ENCODE results near the gene LTV1.

The LTV1 gene

DNA sequence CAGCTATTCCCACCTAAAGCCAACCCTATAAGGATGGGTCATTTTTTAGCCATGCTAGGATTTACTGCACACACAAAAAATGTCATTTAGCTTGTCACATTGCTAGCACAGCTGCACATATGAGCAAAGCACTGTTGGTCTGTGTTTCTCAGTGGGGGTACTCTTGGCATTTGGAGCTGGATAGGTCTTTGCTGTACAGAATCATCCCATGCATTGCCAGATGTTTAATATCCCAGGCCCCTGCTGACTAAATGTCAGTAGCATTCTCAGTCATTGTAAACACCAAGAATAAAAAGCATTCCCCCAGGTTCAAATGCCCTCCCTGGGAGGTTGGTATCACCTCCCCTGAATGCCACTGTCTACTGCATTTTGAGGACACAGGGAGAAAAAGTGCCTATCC is 14.6 kb upstream of the LTV1 start:
- TF ChIP-seq, protein P1, sequence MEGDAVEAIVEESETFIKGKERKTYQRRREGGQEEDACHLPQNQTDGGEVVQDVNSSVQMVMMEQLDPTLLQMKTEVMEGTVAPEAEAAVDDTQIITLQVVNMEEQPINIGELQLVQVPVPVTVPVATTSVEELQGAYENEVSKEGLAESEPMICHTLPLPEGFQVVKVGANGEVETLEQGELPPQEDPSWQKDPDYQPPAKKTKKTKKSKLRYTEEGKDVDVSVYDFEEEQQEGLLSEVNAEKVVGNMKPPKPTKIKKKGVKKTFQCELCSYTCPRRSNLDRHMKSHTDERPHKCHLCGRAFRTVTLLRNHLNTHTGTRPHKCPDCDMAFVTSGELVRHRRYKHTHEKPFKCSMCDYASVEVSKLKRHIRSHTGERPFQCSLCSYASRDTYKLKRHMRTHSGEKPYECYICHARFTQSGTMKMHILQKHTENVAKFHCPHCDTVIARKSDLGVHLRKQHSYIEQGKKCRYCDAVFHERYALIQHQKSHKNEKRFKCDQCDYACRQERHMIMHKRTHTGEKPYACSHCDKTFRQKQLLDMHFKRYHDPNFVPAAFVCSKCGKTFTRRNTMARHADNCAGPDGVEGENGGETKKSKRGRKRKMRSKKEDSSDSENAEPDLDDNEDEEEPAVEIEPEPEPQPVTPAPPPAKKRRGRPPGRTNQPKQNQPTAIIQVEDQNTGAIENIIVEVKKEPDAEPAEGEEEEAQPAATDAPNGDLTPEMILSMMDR (IDR thresholded peaks at IDR 0.05; ENCODE audit: low read depth, low read length) = no peak
- H3K4me3 ChIP-seq (ENCODE audit: low read depth, low read length) = no peak overlapping the region

DNA sequence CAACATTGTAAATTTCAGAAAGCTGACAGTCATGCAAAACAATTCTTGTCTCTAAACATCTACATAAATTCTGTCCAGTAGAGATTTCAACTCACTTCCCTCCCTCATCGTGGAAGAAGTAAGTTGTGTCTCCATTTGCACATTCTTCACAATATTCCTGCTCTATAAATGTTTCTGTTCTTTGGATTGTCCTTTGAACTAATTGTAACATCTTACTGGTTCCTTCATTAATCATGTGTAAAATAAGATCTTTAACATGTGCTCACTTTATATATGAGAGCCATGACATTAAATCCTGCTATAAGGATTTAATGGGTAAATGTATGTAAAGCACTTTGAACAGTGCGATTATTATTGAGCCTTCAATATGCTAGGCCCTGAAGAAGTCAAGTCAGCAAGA is 7.0 kb upstream of the LTV1 start:
- no peak overlapping the region for H3K4me3 ChIP-seq (ENCODE audit: low read depth, low read length)
- TF ChIP-seq, protein P1 (IDR thresholded peaks at IDR 0.05; ENCODE audit: low read depth, low read length) = no peak

DNA sequence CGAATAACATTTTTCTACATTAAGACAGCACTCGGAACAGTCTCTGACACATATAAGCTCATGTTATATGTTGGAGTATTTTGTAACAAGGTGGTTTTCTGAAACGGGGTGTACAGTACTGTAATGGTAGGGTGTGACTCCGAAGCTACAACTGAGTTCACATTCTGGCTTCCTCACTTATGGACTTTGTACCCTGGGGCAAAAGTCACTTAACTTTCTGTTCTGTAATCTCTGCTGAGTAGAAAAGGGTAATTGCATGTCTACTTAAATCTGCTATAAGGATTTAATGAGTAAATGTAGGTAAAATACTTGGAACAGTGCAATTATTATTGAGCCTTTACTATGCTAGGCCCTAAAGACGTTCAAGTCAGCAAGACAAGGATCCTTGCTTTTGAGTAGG is 4.7 kb upstream of the LTV1 start:
- no peak overlapping the region for H3K4me3 ChIP-seq (ENCODE audit: low read depth, low read length)
- TF ChIP-seq, protein P1 (IDR thresholded peaks at IDR 0.05; ENCODE audit: low read depth, low read length) = no peak

DNA sequence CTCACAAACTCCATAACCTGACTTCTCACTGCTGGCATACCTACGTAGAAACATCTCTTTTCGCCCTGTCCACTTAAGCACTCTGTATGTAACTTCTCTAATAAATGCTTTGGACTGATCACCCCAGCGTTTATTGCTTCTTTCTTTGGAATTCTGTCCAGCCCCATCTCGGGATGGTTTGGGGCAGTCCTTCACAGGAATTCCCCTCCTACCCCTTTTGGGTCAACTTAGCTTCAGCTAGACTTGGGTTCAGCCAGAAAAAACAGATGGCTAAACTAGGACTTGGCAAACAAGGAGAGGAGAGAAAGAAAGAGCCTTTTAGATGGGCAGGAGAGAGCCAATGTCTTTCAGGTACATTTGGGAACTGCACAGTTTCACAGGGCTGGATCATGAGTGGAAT is 3.9 kb upstream of the LTV1 start:
- TF ChIP-seq, protein P1 (IDR thresholded peaks at IDR 0.05; ENCODE audit: low read depth, low read length) = no peak
- no peak overlapping the region for H3K4me3 ChIP-seq (ENCODE audit: low read depth, low read length)

DNA sequence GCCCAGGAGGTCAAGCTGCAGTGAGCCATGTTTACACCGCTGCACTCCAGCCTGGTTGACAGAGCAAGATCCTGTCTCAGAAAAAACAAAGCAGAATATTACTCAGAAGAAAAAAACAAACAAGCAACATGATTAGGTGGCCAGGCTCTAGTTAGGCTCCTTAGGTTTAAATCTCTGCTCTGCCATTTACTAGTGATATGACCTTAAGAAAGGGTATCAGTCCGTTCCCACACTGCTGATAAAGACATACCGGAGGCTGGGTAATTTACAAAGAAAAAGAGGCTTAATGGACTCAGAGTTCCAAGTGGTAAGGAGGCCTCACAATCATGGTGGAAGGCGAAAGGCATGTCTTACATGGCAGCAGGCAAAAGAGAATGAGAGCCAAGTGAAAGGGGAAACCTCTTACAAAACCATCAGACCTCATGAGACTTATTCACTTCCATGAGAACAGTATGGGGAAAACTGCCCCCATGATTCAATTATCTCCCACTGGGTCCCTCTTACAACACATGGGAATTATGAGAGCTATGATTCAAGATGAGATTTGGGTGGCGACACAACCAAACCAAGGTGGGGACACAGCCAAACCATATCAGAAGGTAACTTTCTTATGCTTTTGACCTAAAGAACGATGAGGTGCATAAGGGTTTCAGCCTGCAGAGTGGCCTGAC is 2.4 kb upstream of the LTV1 start:
- H3K4me3 ChIP-seq (ENCODE audit: low read depth, low read length) = no peak overlapping the region
- TF ChIP-seq, protein P1 (IDR thresholded peaks at IDR 0.05; ENCODE audit: low read depth, low read length) = no peak

DNA sequence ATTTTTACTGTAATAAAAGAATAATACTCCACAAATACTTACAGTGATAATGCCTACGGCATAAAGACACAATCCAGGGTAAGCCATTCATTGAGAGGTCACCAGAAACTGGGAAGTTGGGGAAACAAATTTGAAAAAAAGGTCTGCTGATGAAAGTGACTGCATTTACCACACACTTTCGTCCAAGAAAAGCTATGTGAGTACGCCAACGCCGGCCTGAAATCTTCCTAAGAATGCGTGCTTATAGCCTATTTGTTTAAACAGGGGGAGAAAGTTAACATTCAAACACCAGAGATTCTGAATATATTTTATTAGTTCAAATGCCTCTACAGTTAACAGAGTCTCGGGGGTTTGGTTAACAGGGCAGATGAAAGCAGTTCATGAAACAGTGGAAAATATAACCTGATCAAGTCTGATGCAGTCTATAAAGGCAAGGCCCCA is 657 bp upstream of the LTV1 start:
- peak overlapping the region; percentile 93 for H3K4me3 ChIP-seq (ENCODE audit: low read depth, low read length)
- TF ChIP-seq, protein P1 (IDR thresholded peaks at IDR 0.05; ENCODE audit: low read depth, low read length) = no peak

DNA sequence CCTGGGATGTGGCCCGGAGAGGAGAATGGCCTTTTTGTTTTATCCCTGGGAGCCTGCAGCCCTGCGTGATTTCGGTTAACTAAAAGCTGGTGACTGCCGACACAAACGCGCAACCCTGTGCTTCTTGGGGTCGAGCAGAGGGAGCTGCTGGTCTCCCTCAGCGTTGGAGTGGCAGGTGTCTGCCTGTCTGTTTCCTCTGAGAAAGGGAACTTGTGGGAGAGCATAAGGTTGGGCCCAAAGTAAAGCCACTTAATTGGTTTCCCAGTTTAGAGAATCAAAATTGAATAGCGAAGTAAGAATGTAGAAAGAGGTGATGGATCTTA is 500 bp downstream of the LTV1 start:
- peak overlapping the region; percentile 93 for H3K4me3 ChIP-seq (ENCODE audit: low read depth, low read length)
- TF ChIP-seq, protein P1 (IDR thresholded peaks at IDR 0.05; ENCODE audit: low read depth, low read length) = no peak

Data from WI38 (cell line).